ENCODE results near the gene APOBEC3G. TPM values are rescaled to one million over a fixed set of nuclear protein-coding genes. Genes with fewer than 3 reads are reported as not detected.

The APOBEC3G gene
- total and polyA plus RNA-seq, 10 of the 15 experiments (the other 5 are each of a cell fraction or from before 2014, with no cell fraction given), result 103 to 232 (median 152) TPM

DNA sequence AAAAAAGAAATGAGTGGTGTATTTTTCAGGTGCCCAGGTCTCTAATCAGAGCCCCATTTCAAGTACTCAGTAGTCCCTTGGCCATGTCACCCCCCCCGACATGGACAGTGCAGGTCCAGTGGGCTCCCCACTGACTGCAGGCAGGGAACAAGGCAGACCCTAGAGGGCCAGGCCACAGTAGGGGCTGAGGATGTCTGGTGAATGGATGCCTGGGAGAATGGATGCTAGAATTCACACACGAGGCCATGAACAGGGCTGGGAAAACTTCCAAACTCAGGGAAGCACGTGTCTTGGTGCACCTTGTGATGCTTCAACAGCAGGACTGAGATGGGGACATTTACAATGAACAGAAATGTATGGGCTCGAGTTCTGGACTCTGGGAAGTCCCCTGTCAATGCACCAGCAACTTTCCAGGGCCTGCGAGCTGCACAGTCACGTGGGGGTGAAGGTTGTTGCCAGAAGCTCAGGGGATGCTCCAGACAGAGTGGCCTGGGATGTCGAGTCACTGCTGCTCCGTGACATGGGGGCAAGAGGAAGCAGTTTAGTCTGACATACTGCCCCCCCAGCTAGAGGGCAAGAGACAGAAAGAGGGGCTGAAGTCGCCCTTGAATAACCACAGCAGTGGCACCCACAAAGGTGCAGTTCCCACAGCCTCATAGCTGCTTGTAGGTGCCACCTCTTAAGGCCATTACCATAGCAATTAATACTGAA, 3.1 kb downstream of the APOBEC3G start (continued):
- TF ChIP-seq, protein P1, sequence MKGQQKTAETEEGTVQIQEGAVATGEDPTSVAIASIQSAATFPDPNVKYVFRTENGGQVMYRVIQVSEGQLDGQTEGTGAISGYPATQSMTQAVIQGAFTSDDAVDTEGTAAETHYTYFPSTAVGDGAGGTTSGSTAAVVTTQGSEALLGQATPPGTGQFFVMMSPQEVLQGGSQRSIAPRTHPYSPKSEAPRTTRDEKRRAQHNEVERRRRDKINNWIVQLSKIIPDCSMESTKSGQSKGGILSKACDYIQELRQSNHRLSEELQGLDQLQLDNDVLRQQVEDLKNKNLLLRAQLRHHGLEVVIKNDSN (IDR thresholded peaks at IDR 0.05; ENCODE audit: borderline replicate concordance, extremely low read length, insufficient read depth, low read depth, low read length), result peak; percentile 68
- TF ChIP-seq HDGF (IDR thresholded peaks at IDR 0.05) (peak; percentile 57; the same call in 1 of the 2 replicates), WRNIP1 (IDR thresholded peaks at IDR 0.05; ENCODE audit: borderline replicate concordance, low read depth, low read length) (no peak), FOXM1 (IDR thresholded peaks at IDR 0.05; ENCODE audit: low read depth, low read length) (no peak), EED (IDR thresholded peaks at IDR 0.05; ENCODE audit: low read depth) (peak; percentile 44; the same call in 1 of the 2 replicates), ZNF274 (IDR thresholded peaks at IDR 0.05; ENCODE audit: insufficient read depth, insufficient read length) (no peak), ZBED1 (IDR thresholded peaks at IDR 0.05; ENCODE audit: borderline replicate concordance) (no peak)
- TF ChIP-seq, protein P2, sequence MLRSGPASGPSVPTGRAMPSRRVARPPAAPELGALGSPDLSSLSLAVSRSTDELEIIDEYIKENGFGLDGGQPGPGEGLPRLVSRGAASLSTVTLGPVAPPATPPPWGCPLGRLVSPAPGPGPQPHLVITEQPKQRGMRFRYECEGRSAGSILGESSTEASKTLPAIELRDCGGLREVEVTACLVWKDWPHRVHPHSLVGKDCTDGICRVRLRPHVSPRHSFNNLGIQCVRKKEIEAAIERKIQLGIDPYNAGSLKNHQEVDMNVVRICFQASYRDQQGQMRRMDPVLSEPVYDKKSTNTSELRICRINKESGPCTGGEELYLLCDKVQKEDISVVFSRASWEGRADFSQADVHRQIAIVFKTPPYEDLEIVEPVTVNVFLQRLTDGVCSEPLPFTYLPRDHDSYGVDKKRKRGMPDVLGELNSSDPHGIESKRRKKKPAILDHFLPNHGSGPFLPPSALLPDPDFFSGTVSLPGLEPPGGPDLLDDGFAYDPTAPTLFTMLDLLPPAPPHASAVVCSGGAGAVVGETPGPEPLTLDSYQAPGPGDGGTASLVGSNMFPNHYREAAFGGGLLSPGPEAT (IDR thresholded peaks at IDR 0.05; ENCODE audit: low read depth), result peak; percentile 42; the same call in 1 of the 2 replicates
- TF ChIP-seq, protein P3, sequence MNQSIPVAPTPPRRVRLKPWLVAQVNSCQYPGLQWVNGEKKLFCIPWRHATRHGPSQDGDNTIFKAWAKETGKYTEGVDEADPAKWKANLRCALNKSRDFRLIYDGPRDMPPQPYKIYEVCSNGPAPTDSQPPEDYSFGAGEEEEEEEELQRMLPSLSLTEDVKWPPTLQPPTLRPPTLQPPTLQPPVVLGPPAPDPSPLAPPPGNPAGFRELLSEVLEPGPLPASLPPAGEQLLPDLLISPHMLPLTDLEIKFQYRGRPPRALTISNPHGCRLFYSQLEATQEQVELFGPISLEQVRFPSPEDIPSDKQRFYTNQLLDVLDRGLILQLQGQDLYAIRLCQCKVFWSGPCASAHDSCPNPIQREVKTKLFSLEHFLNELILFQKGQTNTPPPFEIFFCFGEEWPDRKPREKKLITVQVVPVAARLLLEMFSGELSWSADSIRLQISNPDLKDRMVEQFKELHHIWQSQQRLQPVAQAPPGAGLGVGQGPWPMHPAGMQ (IDR thresholded peaks at IDR 0.05; ENCODE audit: borderline replicate concordance), result no peak
- TF ChIP-seq, protein P4, sequence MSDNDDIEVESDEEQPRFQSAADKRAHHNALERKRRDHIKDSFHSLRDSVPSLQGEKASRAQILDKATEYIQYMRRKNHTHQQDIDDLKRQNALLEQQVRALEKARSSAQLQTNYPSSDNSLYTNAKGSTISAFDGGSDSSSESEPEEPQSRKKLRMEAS (IDR thresholded peaks at IDR 0.05; ENCODE audit: low read depth, low read length), result no peak
